ENCODE measurements around the gene GMDS.

Gene GMDS

GRCh38 chr6:2108700-2109306, 136.6 kb downstream of the GMDS start:
- WGBS (ENCODE audit: insufficient coverage, insufficient read length) = no CpG with 5 or more reads among the region's 9 CpGs
- no peak overlapping the region for H3K27ac ChIP-seq (ENCODE audit: low read length)
- no peak overlapping the region for H3K4me3 ChIP-seq (ENCODE audit: low read length)
- H3K36me3 ChIP-seq (ENCODE audit: control insufficient read depth, insufficient read depth, low read length) = no peaks in the 10 kb centered on the region
- H3K4me1 ChIP-seq (ENCODE audit: control insufficient read depth, insufficient read depth, low read length) = no peaks in the 10 kb centered on the region
- H3K27me3 ChIP-seq (ENCODE audit: control insufficient read depth, insufficient read depth, low read length) = no peaks in the 10 kb centered on the region
- no peak for DNase-seq (ENCODE audit: low read depth, low spot score)
- H3K9me3 ChIP-seq (ENCODE audit: control insufficient read depth, insufficient read depth, low read length) = no peaks in the 10 kb centered on the region

GRCh38 chr6:2104524-2104880, 140.9 kb downstream of the GMDS start:
- no peak for DNase-seq (ENCODE audit: low read depth, low spot score)
- no peaks in the 10 kb centered on the region for H3K27me3 ChIP-seq (ENCODE audit: control insufficient read depth, insufficient read depth, low read length)
- H3K4me3 ChIP-seq (ENCODE audit: low read length) = no peak overlapping the region
- H3K36me3 ChIP-seq (ENCODE audit: control insufficient read depth, insufficient read depth, low read length) = no peaks in the 10 kb centered on the region
- H3K9me3 ChIP-seq (ENCODE audit: control insufficient read depth, insufficient read depth, low read length) = no peaks in the 10 kb centered on the region
- WGBS (ENCODE audit: insufficient coverage, insufficient read length) = no CpG with 5 or more reads among the region's 1 CpG
- no peak overlapping the region for H3K27ac ChIP-seq (ENCODE audit: low read length)
- no peaks in the 10 kb centered on the region for H3K4me1 ChIP-seq (ENCODE audit: control insufficient read depth, insufficient read depth, low read length)

- H3K27me3 ChIP-seq (ENCODE audit: control insufficient read depth, insufficient read depth, low read length) = no peaks in the 10 kb centered on the region
- H3K36me3 ChIP-seq (ENCODE audit: control insufficient read depth, insufficient read depth, low read length) = no peaks in the 10 kb centered on the region
- no peak for DNase-seq (ENCODE audit: low read depth, low spot score)
- H3K27ac ChIP-seq (ENCODE audit: low read length) = no peak overlapping the region
- no peaks in the 10 kb centered on the region for H3K9me3 ChIP-seq (ENCODE audit: control insufficient read depth, insufficient read depth, low read length)
- no peaks in the 10 kb centered on the region for H3K4me1 ChIP-seq (ENCODE audit: control insufficient read depth, insufficient read depth, low read length)
- no peak overlapping the region for H3K4me3 ChIP-seq (ENCODE audit: low read length)
- WGBS (ENCODE audit: insufficient coverage, insufficient read length) = no CpG with 5 or more reads among the region's 6 CpGs
Observed at GRCh38 chr6:2103765-2104523, 141.5 kb downstream of the GMDS start.

GRCh38 chr6:2102966-2103365, 142.4 kb downstream of the GMDS start:
- Histone ChIP-seq H3K27ac (ENCODE audit: low read length) (no peak overlapping the region), H3K4me1 (ENCODE audit: control insufficient read depth, insufficient read depth, low read length) (no peaks in the 10 kb centered on the region), H3K4me3 (ENCODE audit: low read length) (no peak overlapping the region), H3K9me3 (ENCODE audit: control insufficient read depth, insufficient read depth, low read length) (no peaks in the 10 kb centered on the region), H3K36me3 (ENCODE audit: control insufficient read depth, insufficient read depth, low read length) (no peaks in the 10 kb centered on the region), H3K27me3 (ENCODE audit: control insufficient read depth, insufficient read depth, low read length) (no peaks in the 10 kb centered on the region)
- DNase-seq (ENCODE audit: low read depth, low spot score) = no peak
- WGBS (ENCODE audit: insufficient coverage, insufficient read length) = no CpG with 5 or more reads among the region's 5 CpGs

GRCh38 chr6:2102316-2102883, 143.0 kb downstream of the GMDS start:
- no peak overlapping the region for H3K27ac ChIP-seq (ENCODE audit: low read length)

GRCh38 chr6:2101213-2101612, 144.2 kb downstream of the GMDS start:
- no peaks in the 10 kb centered on the region for H3K4me1 ChIP-seq (ENCODE audit: control insufficient read depth, insufficient read depth, low read length)
- no peaks in the 10 kb centered on the region for H3K9me3 ChIP-seq (ENCODE audit: control insufficient read depth, insufficient read depth, low read length)
- WGBS (ENCODE audit: insufficient coverage, insufficient read length) = no CpG with 5 or more reads among the region's 1 CpG
- H3K4me3 ChIP-seq (ENCODE audit: low read length) = no peak overlapping the region
- no peaks in the 10 kb centered on the region for H3K27me3 ChIP-seq (ENCODE audit: control insufficient read depth, insufficient read depth, low read length)
- no peak overlapping the region for H3K27ac ChIP-seq (ENCODE audit: low read length)
- H3K36me3 ChIP-seq (ENCODE audit: control insufficient read depth, insufficient read depth, low read length) = no peaks in the 10 kb centered on the region
- no peak for DNase-seq (ENCODE audit: low read depth, low spot score)

More at GRCh38 chr6:2102316-2102883, 143.0 kb downstream of the GMDS start:
- no peaks in the 10 kb centered on the region for H3K36me3 ChIP-seq (ENCODE audit: control insufficient read depth, insufficient read depth, low read length)
- no peak overlapping the region for H3K4me3 ChIP-seq (ENCODE audit: low read length)
- WGBS (ENCODE audit: insufficient coverage, insufficient read length) = no CpG with 5 or more reads among the region's 5 CpGs
- no peaks in the 10 kb centered on the region for H3K27me3 ChIP-seq (ENCODE audit: control insufficient read depth, insufficient read depth, low read length)
- H3K4me1 ChIP-seq (ENCODE audit: control insufficient read depth, insufficient read depth, low read length) = no peaks in the 10 kb centered on the region
- H3K9me3 ChIP-seq (ENCODE audit: control insufficient read depth, insufficient read depth, low read length) = no peaks in the 10 kb centered on the region
- no peak for DNase-seq (ENCODE audit: low read depth, low spot score)

GRCh38 chr6:2099870-2100269, 145.5 kb downstream of the GMDS start:
- H3K9me3 ChIP-seq (ENCODE audit: control insufficient read depth, insufficient read depth, low read length) = no peaks in the 10 kb centered on the region
- no peak overlapping the region for H3K27ac ChIP-seq (ENCODE audit: low read length)
- H3K36me3 ChIP-seq (ENCODE audit: control insufficient read depth, insufficient read depth, low read length) = no peaks in the 10 kb centered on the region
- no peak overlapping the region for H3K4me3 ChIP-seq (ENCODE audit: low read length)
- H3K4me1 ChIP-seq (ENCODE audit: control insufficient read depth, insufficient read depth, low read length) = no peaks in the 10 kb centered on the region
- no peak for DNase-seq (ENCODE audit: low read depth, low spot score)
- H3K27me3 ChIP-seq (ENCODE audit: control insufficient read depth, insufficient read depth, low read length) = no peaks in the 10 kb centered on the region

- Histone ChIP-seq H3K4me3 (ENCODE audit: low read length) (no peak overlapping the region), H3K27ac (ENCODE audit: low read length) (no peak overlapping the region), H3K9me3 (ENCODE audit: control insufficient read depth, insufficient read depth, low read length) (no peaks in the 10 kb centered on the region), H3K36me3 (ENCODE audit: control insufficient read depth, insufficient read depth, low read length) (no peaks in the 10 kb centered on the region), H3K4me1 (ENCODE audit: control insufficient read depth, insufficient read depth, low read length) (no peaks in the 10 kb centered on the region), H3K27me3 (ENCODE audit: control insufficient read depth, insufficient read depth, low read length) (0 out of 2 replicates have a peak, but pooled peaks cover 1% of the 10 kb centered on the region)
- no CpG with 5 or more reads among the region's 3 CpGs for WGBS (ENCODE audit: insufficient coverage, insufficient read length)
- no peak for DNase-seq (ENCODE audit: low read depth, low spot score)
Observed at GRCh38 chr6:2097464-2097863, 147.9 kb downstream of the GMDS start.

GRCh38 chr6:2094642-2095041, 150.8 kb downstream of the GMDS start:
- no CpG with 5 or more reads among the region's 2 CpGs for WGBS (ENCODE audit: insufficient coverage, insufficient read length)
- no peak overlapping the region for H3K27ac ChIP-seq (ENCODE audit: low read length)
- no peak overlapping the region for H3K4me3 ChIP-seq (ENCODE audit: low read length)
- H3K27me3 ChIP-seq (ENCODE audit: control insufficient read depth, insufficient read depth, low read length) = 0 out of 2 replicates have a peak, but pooled peaks cover 1% of the 10 kb centered on the region
- no peaks in the 10 kb centered on the region for H3K36me3 ChIP-seq (ENCODE audit: control insufficient read depth, insufficient read depth, low read length)
- no peaks in the 10 kb centered on the region for H3K4me1 ChIP-seq (ENCODE audit: control insufficient read depth, insufficient read depth, low read length)
- no peaks in the 10 kb centered on the region for H3K9me3 ChIP-seq (ENCODE audit: control insufficient read depth, insufficient read depth, low read length)
- DNase-seq (ENCODE audit: low read depth, low spot score) = no peak

- no peak for DNase-seq (ENCODE audit: low read depth, low spot score)
- WGBS (ENCODE audit: insufficient coverage, insufficient read length) = no CpG with 5 or more reads among the region's 7 CpGs
- no peak overlapping the region for H3K27ac ChIP-seq (ENCODE audit: low read length)
Observed at GRCh38 chr6:2086326-2086965, 159.0 kb downstream of the GMDS start.

More at GRCh38 chr6:2086326-2086965, 159.0 kb downstream of the GMDS start:
- Histone ChIP-seq H3K9me3 (ENCODE audit: control insufficient read depth, insufficient read depth, low read length) (no peaks in the 10 kb centered on the region), H3K36me3 (ENCODE audit: control insufficient read depth, insufficient read depth, low read length) (no peaks in the 10 kb centered on the region), H3K27me3 (ENCODE audit: control insufficient read depth, insufficient read depth, low read length) (no peaks in the 10 kb centered on the region), H3K4me3 (ENCODE audit: low read length) (no peak overlapping the region), H3K4me1 (ENCODE audit: control insufficient read depth, insufficient read depth, low read length) (no peaks in the 10 kb centered on the region)
